Adrenal gland (tissue), 12 donors: ENCODE measurements around the gene OR2T11. TPM values are rescaled to one million over a fixed set of nuclear protein-coding genes. Genes with fewer than 3 reads are reported as not detected.

Experiments
- DNase-seq, 7 donors: peaks; one replicate each; pipeline ENCODE4 v3.0.0-alpha.2; 2019 to 2020
- H3K27ac ChIP-seq, 5 donors: fragments of 200-600 bp; sonication (generic) in 4 of 5; 1 replicate in 3 of 5; 2 replicates in 2 of 5; pipeline versions ENCODE4 v1.5.1 to v1.8.0; 2016 to 2020; ENCODE audit warnings: mild to moderate bottlenecking in 1 of 5
- H3K27me3 ChIP-seq: fragments of 200-600 bp; 2 replicates; pipeline ENCODE4 v1.8.0; 2021
- H3K36me3 ChIP-seq, 2 donors: fragments of 200-600 bp; replicated peaks in 1 of 2; 1 replicate in 1 of 2; 2 replicates in 1 of 2; pipeline versions ENCODE4 v1.5.1 to v1.8.0; 2018 to 2022
- H3K4me1 ChIP-seq, 2 donors: fragments of 200-600 bp; replicated peaks in 1 of 2; 1 replicate in 1 of 2; 2 replicates in 1 of 2; pipeline versions ENCODE4 v1.5.1 to v1.8.0; 2018 to 2021
- H3K4me3 ChIP-seq, 4 donors: fragments of 200-600 bp; sonication (generic) in 3 of 4; one replicate each; pipeline ENCODE4 v1.5.1; 2016 to 2018
- H3K9me3 ChIP-seq, 3 donors: fragments of 200-600 bp; sonication (generic) in 1 of 3; replicated peaks in 1 of 3; 1 replicate in 2 of 3; 2 replicates in 1 of 3; pipeline versions ENCODE4 v1.5.1 to v1.8.0; 2016 to 2021
- CTCF ChIP-seq, 6 experiments: fragments of 450-650 bp in 4 of 6; fragments of 200-600 bp in 2 of 6; sonication (generic) in 1 of 6; IDR thresholded peaks; 1 replicate in 5 of 6; 2 replicates in 1 of 6; pipeline versions ENCODE4 v1.5.1 to v1.8.0; 2016 to 2021; ENCODE audit warnings: antibody characterized with exemption in 6 of 6, mild to moderate bottlenecking in 2 of 6, moderate library complexity in 1 of 6
- POLR2A ChIP-seq, 2 donors: fragments of 450-650 bp; IDR thresholded peaks; one replicate each; pipeline ENCODE4 v1.6.1; 2017; ENCODE audit warnings: antibody characterized with exemption in 2 of 2, mild to moderate bottlenecking in 2 of 2, moderate library complexity in 1 of 2
- WGBS, 4 donors: extraction: QIAGEN DNeasy Blood & Tissue Kit in 2 of 4; methylation state at CpG; one replicate each; pipeline versions ENCODE4 v1.1.5 to v1.1.7; 2013 to 2017; 5-methylcytosine and 5-hydroxymethylcytosine counted together
- intact Hi-C, 2 donors: fragments of 100-400 bp; cut with DNase I; formaldehyde crosslinking; loops; one replicate each; pipeline versions ENCODE4 v1.14.1 to v1.15.0; 2022 to 2023
- polyA plus RNA-seq, 3 donors: library from polyadenylated mRNA; stranded (reverse); fragments of 200-250 nt in 2 of 3; fragments of 350-450 nt in 1 of 3; fragmentation: Illumina TruSeq in 1 of 3; extraction: RNeasy Lipid Tissue Mini Kit (QIAGEN cat#74804) in 1 of 3; gene quantifications; one replicate each; pipeline ENCODE4 v1.2.3, GENCODE V29; 2013 to 2014
- total RNA-seq, 9 donors: library from RNA; depleted of rRNA in 4 of 9; stranded (reverse); fragments of >200 nt in 4 of 9; fragments of 120-200 nt in 1 of 9; fragmentation: NEBNext Ultra II Directional in 1 of 9; extraction: Animal tissue kit (Norgen Biotek cat#: 25700) in 1 of 9; gene quantifications; one replicate each; pipeline versions ENCODE4 v1.1.0 to v1.2.4, GENCODE V29; 2013 to 2023
- donor health status: healthy with polysubstance abuse.
- donor health status: Bipolar disorder and iron deficiency.
- donor health status: DM: yes; HTN: yes; CAD: no.
- donor health status: DM: no; HTN: no; CAD: no.
- donor health status: DM: no; HTN: no; CAD: no.
- donor health status: DM: yes; HTN: yes; CAD: no.

OR2T11 gene
- total and polyA plus RNA-seq, 12 donors: not detected

GRCh38 chr1:248596615-248597014 lies 38.3 kb downstream of the OR2T11 start:
- WGBS, 4 donors: 61 to 72% (median 67%) methylated on average over 2 of the region's 2 CpGs
- no peak overlapping the region for H3K4me3 ChIP-seq
- intact Hi-C loops: no loop called here

GRCh38 chr1:248593226-248593625 lies 41.7 kb downstream of the OR2T11 start:
- DNase-seq: no peak
- H3K27me3 ChIP-seq: no peaks in the 10 kb centered on the region
- TF ChIP-seq POLR2A (IDR thresholded peaks at IDR 0.05): no peak
- H3K4me3 ChIP-seq: no peak overlapping the region
- 76 to 91% (median 79%) methylated on average over 5 of the region's 5 CpGs for WGBS, 4 donors
- no peaks in the 10 kb centered on the region for H3K4me1 ChIP-seq
- no peaks in the 10 kb centered on the region for H3K36me3 ChIP-seq
- no peak overlapping the region for H3K27ac ChIP-seq
- no peaks in the 10 kb centered on the region for H3K9me3 ChIP-seq
- intact Hi-C loops: no loop called here

More at GRCh38 chr1:248596615-248597014, 38.3 kb downstream of the OR2T11 start:
- no peak for TF ChIP-seq POLR2A (IDR thresholded peaks at IDR 0.05)
- no peak for TF ChIP-seq CTCF (IDR thresholded peaks at IDR 0.05)
- Histone ChIP-seq H3K4me1 (no peaks in the 10 kb centered on the region), H3K27ac (no peak overlapping the region), H3K9me3 (no peaks in the 10 kb centered on the region), H3K36me3 (no peaks in the 10 kb centered on the region), H3K27me3 (no peaks in the 10 kb centered on the region)
- DNase-seq: no peak

DNA sequence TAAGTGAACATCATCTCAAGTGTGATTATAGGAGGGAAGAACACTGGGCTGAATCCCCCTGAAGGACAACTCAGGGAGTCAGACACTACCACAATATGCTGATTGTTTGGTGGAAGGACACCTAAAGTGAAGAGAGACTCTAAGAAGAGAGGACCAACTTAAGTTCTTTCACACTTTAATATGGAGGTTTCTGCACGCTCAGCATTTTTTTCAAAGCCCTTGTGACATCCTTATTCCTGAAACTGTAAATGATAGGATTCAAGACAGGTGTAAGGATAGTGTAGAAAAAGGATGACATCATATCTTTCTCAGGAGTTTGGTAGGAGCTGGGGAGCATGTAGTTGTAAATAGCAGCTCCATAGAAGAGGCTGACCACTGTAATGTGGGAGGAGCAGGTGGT lies 42.2 kb downstream of the OR2T11 start:
- H3K9me3 ChIP-seq: no peaks in the 10 kb centered on the region
- 58 to 70% (median 59%) methylated on average over 1 of the region's 1 CpG for WGBS, 4 donors
- TF ChIP-seq POLR2A (IDR thresholded peaks at IDR 0.05) (no peak), CTCF (IDR thresholded peaks at IDR 0.05) (no peak)
- H3K27ac ChIP-seq: no peak overlapping the region
- no peaks in the 10 kb centered on the region for H3K36me3 ChIP-seq
- DNase-seq: no peak
- H3K4me3 ChIP-seq: no peak overlapping the region
- H3K4me1 ChIP-seq: no peaks in the 10 kb centered on the region
- H3K27me3 ChIP-seq: no peaks in the 10 kb centered on the region
- intact Hi-C loops: no loop called here

GRCh38 chr1:248590055-248590454 lies 44.8 kb downstream of the OR2T11 start:
- no peak for DNase-seq
- no peaks in the 10 kb centered on the region for H3K4me1 ChIP-seq
- WGBS, 4 donors: 88 to 91% (median 89%) methylated on average over 17 of the region's 17 CpGs
- TF ChIP-seq CTCF (IDR thresholded peaks at IDR 0.05) (no peak), POLR2A (IDR thresholded peaks at IDR 0.05) (no peak)
- no peaks in the 10 kb centered on the region for H3K36me3 ChIP-seq
- H3K9me3 ChIP-seq: no peaks in the 10 kb centered on the region
- H3K27me3 ChIP-seq: no peaks in the 10 kb centered on the region
- no peak overlapping the region for H3K4me3 ChIP-seq
- intact Hi-C loops: no loop called here
- H3K27ac ChIP-seq: no peak overlapping the region

GRCh38 chr1:248589334-248589733 lies 45.6 kb downstream of the OR2T11 start:
- Histone ChIP-seq H3K27ac (no peak overlapping the region), H3K9me3 (no peaks in the 10 kb centered on the region), H3K27me3 (no peaks in the 10 kb centered on the region), H3K4me1 (no peaks in the 10 kb centered on the region), H3K36me3 (no peaks in the 10 kb centered on the region), H3K4me3 (no peak overlapping the region)
- no peak for DNase-seq
- TF ChIP-seq POLR2A (IDR thresholded peaks at IDR 0.05) (no peak), CTCF (IDR thresholded peaks at IDR 0.05) (no peak)
- intact Hi-C loops: no loop called here
- WGBS, 4 donors: 76 to 79% (median 78%) methylated on average over 3 of the region's 3 CpGs
